ENCODE measurements around the gene ELANE. TPM values are rescaled to one million over a fixed set of nuclear protein-coding genes. Genes with fewer than 3 reads are reported as not detected.

Gene ELANE
- total RNA-seq, 1 experiment from 2014 or later: not detected

GRCh38 chr19:812747-813218 lies 39.3 kb upstream of the ELANE start:
- no peak overlapping the region for H3K27ac Mint-ChIP-seq (ENCODE audit: unreplicated experiment)
- intact Hi-C loops (cut with micrococcal nuclease; ENCODE audit: unreplicated experiment): no loop called here
- peaks cover 4% of the 10 kb centered on the region for H3K36me3 ChIP-seq (ENCODE audit: control insufficient read depth, insufficient read depth, low read length)
- H3K4me1 Mint-ChIP-seq (ENCODE audit: low read depth, unreplicated experiment): no peaks in the 10 kb centered on the region
- no TSS peak for BruUV-seq (replicated peaks)
- no peak for TF ChIP-seq CTCF (IDR thresholded peaks at IDR 0.05; ENCODE audit: insufficient read depth in 1 of 2, low read depth in 1 of 2, low read length in 1 of 2, severe bottlenecking in 1 of 2, unreplicated experiment in 1 of 2)
- no peaks in the 10 kb centered on the region for H3K27me3 ChIP-seq (replicated peaks; ENCODE audit: control insufficient read depth, insufficient read depth, low read length)
- POLR2A ChIA-PET: no interaction called here
- peaks cover 12% of the 10 kb centered on the region for H3K9me3 Mint-ChIP-seq (ENCODE audit: unreplicated experiment)
- CTCF ChIA-PET: no interaction called here
- no peaks in the 10 kb centered on the region for H3K4me1 ChIP-seq
- no peaks in the 10 kb centered on the region for H3K9me3 ChIP-seq
- peaks cover 93% of the 10 kb centered on the region for H3K36me3 Mint-ChIP-seq (ENCODE audit: insufficient read depth, unreplicated experiment)
- no peaks in the 10 kb centered on the region for H3K27me3 Mint-ChIP-seq (ENCODE audit: insufficient read depth, unreplicated experiment)
- H3K4me3 Mint-ChIP-seq (ENCODE audit: unreplicated experiment): no peak overlapping the region
- H3K4me3 ChIP-seq (ENCODE audit: low read depth, low read length): no peak overlapping the region
- DNase-seq: no peak

- H3K9me3 Mint-ChIP-seq (ENCODE audit: unreplicated experiment): peaks cover 12% of the 10 kb centered on the region
- intact Hi-C loops (cut with micrococcal nuclease; ENCODE audit: unreplicated experiment): no loop called here
These were observed 38.6 kb upstream of the ELANE start for GRCh38 chr19:813219-814151.

More at GRCh38 chr19:813219-814151, 38.6 kb upstream of the ELANE start:
- ChIA-PET POLR2A (no interaction called here), CTCF (no interaction called here)
- TF ChIP-seq CTCF (IDR thresholded peaks at IDR 0.05; ENCODE audit: insufficient read depth in 1 of 2, low read depth in 1 of 2, low read length in 1 of 2, severe bottlenecking in 1 of 2, unreplicated experiment in 1 of 2): no peak
- H3K27ac Mint-ChIP-seq (ENCODE audit: unreplicated experiment): peak overlapping the region; percentile 86
- no peaks in the 10 kb centered on the region for H3K27me3 Mint-ChIP-seq (ENCODE audit: insufficient read depth, unreplicated experiment)
- no TSS peak for BruUV-seq (replicated peaks)
- no peaks in the 10 kb centered on the region for H3K4me1 Mint-ChIP-seq (ENCODE audit: low read depth, unreplicated experiment)
- Histone ChIP-seq H3K4me1 (no peaks in the 10 kb centered on the region), H3K4me3 (ENCODE audit: low read depth, low read length) (no peak overlapping the region), H3K9me3 (no peaks in the 10 kb centered on the region), H3K36me3 (ENCODE audit: control insufficient read depth, insufficient read depth, low read length) (peaks cover 2% of the 10 kb centered on the region; the same call in 1 of the 2 replicates), H3K27me3 (replicated peaks; ENCODE audit: control insufficient read depth, insufficient read depth, low read length) (no peaks in the 10 kb centered on the region)
- H3K4me3 Mint-ChIP-seq (ENCODE audit: unreplicated experiment): peak overlapping the region; percentile 45
- no peak for DNase-seq
- H3K36me3 Mint-ChIP-seq (ENCODE audit: insufficient read depth, unreplicated experiment): peaks cover 90% of the 10 kb centered on the region

All from Caco-2 (cell line).